HCT116 (cell line): ENCODE measurements around the gene LRRC2. TPM values are rescaled to one million over a fixed set of nuclear protein-coding genes. Genes with fewer than 3 reads are reported as not detected.

Experiments used
- ATAC-seq: fragments of 200-7000 bp; cut with Tn5 transposase; 2 replicates; pipeline ENCODE4 v1.9.1; 2020; ENCODE audit warnings: mild to moderate bottlenecking, moderate library complexity
- BruUV-seq: library from RNA; stranded (reverse); fragments of 400-500 nt; replicated peaks from 2 replicates; lab custom pipeline; 2021; lab: Mats Ljungman, UMichigan
- CTCF ChIA-PET: fragments of 300-600 bp; sonication (Branson Sonifier 250); formaldehyde crosslinking; loops from one replicate; lab custom pipeline; 2021; ENCODE audit warnings: antibody characterized with exemption; lab: Charles Lee
- POLR2A ChIA-PET: fragments of 300-600, 350-600 bp; sonication (Branson Sonifier 250); formaldehyde crosslinking; loops from one replicate; lab custom pipeline; 2021; ENCODE audit warnings: antibody characterized with exemption; lab: Charles Lee
- RAD21 ChIA-PET, 2 experiments: fragments of 300-600 bp; sonication (Branson Sonifier 250); formaldehyde crosslinking; loops; one replicate each; lab custom pipeline; 2023; ENCODE audit warnings: low total read pairs in 2 of 2; ENCODE audit not compliant: uncharacterized antibody in 2 of 2, unreplicated experiment in 2 of 2, low non-redundant PET in 1 of 2; lab: Charles Lee
- DNase-seq: peaks from one replicate; pipeline ENCODE4 v3.0.0-alpha.2; 2010; ENCODE audit warnings: low read depth, low spot score
- H2AFZ ChIP-seq: fragments of 200-600 bp; shearing (Covaris generic), sonication (generic); 2 replicates; pipeline ENCODE4 v1.6.1; 2017; ENCODE audit warnings: low read depth, mixed run types, mixed read lengths, antibody characterized with exemption, low read length; ENCODE audit not compliant: poor library complexity, severe bottlenecking
- H3K27ac ChIP-seq: 2 replicates; pipeline ENCODE4 v1.5.1; 2012; ENCODE audit warnings: low read depth, low read length
- H3K27me3 ChIP-seq: fragments of 200-600 bp; sonication (generic); 2 replicates; pipeline ENCODE4 v1.6.1; 2016; ENCODE audit warnings: mixed run types, low read length, mixed read lengths; ENCODE audit not compliant: insufficient read depth
- H3K36me3 ChIP-seq, 2 experiments: fragments of 200-500 bp in 1 of 2; fragments of 200-600 bp in 1 of 2; sonication (Bioruptor generic) in 1 of 2; sonication (generic) in 1 of 2; 2 replicates each; pipeline versions ENCODE4 v1.5.1 to v1.6.1; 2014 to 2016; ENCODE audit warnings: low read length in 2 of 2, inconsistent platforms in 1 of 2, mixed read lengths in 1 of 2, mixed run types in 1 of 2; ENCODE audit not compliant: insufficient read depth in 2 of 2, control insufficient read depth in 1 of 2
- H3K4me1 ChIP-seq, 2 experiments: fragments of 200-600 bp in 1 of 2; sonication (generic) in 1 of 2; 2 replicates each; pipeline versions ENCODE4 v1.5.1 to v1.6.1; 2012 to 2017; ENCODE audit warnings: low read length in 2 of 2, inconsistent platforms in 1 of 2, mild to moderate bottlenecking in 1 of 2, mixed read lengths in 1 of 2, mixed run types in 1 of 2, moderate library complexity in 1 of 2; ENCODE audit not compliant: insufficient read depth in 2 of 2, control insufficient read depth in 1 of 2
- H3K4me2 ChIP-seq: fragments of 200-600 bp; sonication (generic); 2 replicates; pipeline ENCODE4 v1.6.1; 2017; ENCODE audit warnings: mixed run types, low read length, mixed read lengths
- H3K4me3 ChIP-seq, 2 experiments: fragments of 200-600 bp in 1 of 2; sonication (generic) in 1 of 2; replicated peaks in 1 of 2; 2 replicates each; pipeline ENCODE4 v1.5.1; 2011 to 2016; ENCODE audit warnings: low read length in 2 of 2, control low read depth in 1 of 2, low read depth in 1 of 2, mild to moderate bottlenecking in 1 of 2, mixed read lengths in 1 of 2, mixed run types in 1 of 2
- H3K79me2 ChIP-seq: fragments of 200-600 bp; sonication (generic); 2 replicates; pipeline ENCODE4 v1.6.1; 2017; ENCODE audit warnings: mild to moderate bottlenecking, mixed run types, low read length, moderate library complexity, mixed read lengths; ENCODE audit not compliant: insufficient read depth
- H3K9ac ChIP-seq: fragments of 200-600 bp; sonication (generic); 2 replicates; pipeline ENCODE4 v1.6.1; 2016; ENCODE audit warnings: low read length, mixed read lengths
- H3K9me2 ChIP-seq: fragments of 200-600 bp; sonication (generic), shearing (Covaris generic); 2 replicates; pipeline ENCODE4 v1.6.1; 2017; ENCODE audit warnings: mixed run types, mild to moderate bottlenecking, moderate library complexity; ENCODE audit not compliant: insufficient read depth
- H3K9me3 ChIP-seq, 2 experiments: fragments of 200-500 bp in 1 of 2; fragments of 200-600 bp in 1 of 2; sonication (Bioruptor generic) in 1 of 2; sonication (generic) in 1 of 2; 2 replicates each; pipeline ENCODE4 v1.6.1; 2014 to 2017; ENCODE audit warnings: low read length in 2 of 2, mixed read lengths in 2 of 2, inconsistent platforms in 1 of 2, low read depth in 1 of 2, mild to moderate bottlenecking in 1 of 2, mixed run types in 1 of 2, moderate library complexity in 1 of 2; ENCODE audit not compliant: control insufficient read depth in 1 of 2, insufficient read depth in 1 of 2
- H4K20me1 ChIP-seq: fragments of 200-600 bp; sonication (generic), shearing (Covaris generic); 2 replicates; pipeline ENCODE4 v1.6.1; 2017; ENCODE audit warnings: mixed run types, mild to moderate bottlenecking, moderate library complexity; ENCODE audit not compliant: insufficient read depth
- CBX3 ChIP-seq: IDR thresholded peaks from 2 replicates; pipeline ENCODE4 v1.6.1; 2012; ENCODE audit warnings: low read depth
- CEBPB ChIP-seq: IDR thresholded peaks from 2 replicates; pipeline ENCODE4 v1.6.1; 2012; ENCODE audit warnings: low read depth
- EGR1 ChIP-seq: IDR thresholded peaks from 2 replicates; pipeline ENCODE4 v1.6.1; 2012; ENCODE audit warnings: low read depth
- ELF1 ChIP-seq: IDR thresholded peaks from 2 replicates; pipeline ENCODE4 v1.6.1; 2012; ENCODE audit warnings: low read depth, borderline replicate concordance
- EZH2 ChIP-seq: fragments of 200-600 bp; sonication (generic); IDR thresholded peaks from 2 replicates; pipeline ENCODE4 v1.6.1; 2017; ENCODE audit warnings: antibody characterized with exemption, mixed run types
- EZH2phosphoT487 ChIP-seq: fragments of 200-600 bp; IDR thresholded peaks from 2 replicates; pipeline ENCODE4 v1.6.1; 2018; ENCODE audit warnings: antibody characterized with exemption, borderline replicate concordance
- JUND ChIP-seq: IDR thresholded peaks from 2 replicates; pipeline ENCODE4 v1.6.1; 2012
- POLR2A ChIP-seq: IDR thresholded peaks from 2 replicates; pipeline ENCODE4 v1.7.0; 2011; ENCODE audit warnings: borderline replicate concordance; ENCODE audit not compliant: insufficient read depth, insufficient read length; ENCODE audit errors: extremely low read depth
- POLR2AphosphoS5 ChIP-seq: IDR thresholded peaks from 2 replicates; pipeline ENCODE4 v1.6.1; 2011; ENCODE audit warnings: mild to moderate bottlenecking, low read depth, low read length, moderate library complexity
- RAD21 ChIP-seq: IDR thresholded peaks from 2 replicates; pipeline ENCODE4 v1.6.1; 2012; ENCODE audit warnings: low read depth, mild to moderate bottlenecking
- SIN3A ChIP-seq: IDR thresholded peaks from 2 replicates; pipeline ENCODE4 v1.6.1; 2012; ENCODE audit warnings: low read depth
- SP1 ChIP-seq: IDR thresholded peaks from 2 replicates; pipeline ENCODE4 v1.6.1; 2012; ENCODE audit warnings: low read depth
- SRF ChIP-seq: IDR thresholded peaks from 2 replicates; pipeline ENCODE4 v1.6.1; 2012; ENCODE audit warnings: low read depth
- YY1 ChIP-seq: IDR thresholded peaks from 2 replicates; pipeline ENCODE4 v1.6.1; 2011; ENCODE audit warnings: low read length, low read depth, moderate library complexity, mild to moderate bottlenecking; ENCODE audit not compliant: insufficient replicate concordance; ENCODE audit errors: extremely low read depth
- ZFX ChIP-seq: fragments of 450-650 bp; IDR thresholded peaks from 2 replicates; pipeline ENCODE4 v1.6.1; 2017
- intact Hi-C: fragments of 100-400 bp; cut with micrococcal nuclease; formaldehyde crosslinking; loops from 2 replicates; pipeline ENCODE4 v1.10.0; 2022
- total RNA-seq: library from RNA; stranded (reverse); gene quantifications from one replicate; pipeline ENCODE4 v1.2.1, GENCODE V29; 2021; ENCODE audit not compliant: unreplicated experiment
- TF ChIP-seq, protein P1 (sequence below): IDR thresholded peaks from 2 replicates; pipeline ENCODE4 v1.6.1; 2011; ENCODE audit warnings: mild to moderate bottlenecking, low read length, moderate library complexity; ENCODE audit not compliant: insufficient replicate concordance; ENCODE audit errors: extremely low read depth
- TF ChIP-seq, protein P2 (sequence below): IDR thresholded peaks from 2 replicates; pipeline ENCODE4 v1.6.1; 2012
- TF ChIP-seq, protein P3 (sequence below), 3 experiments: fragments of 200-600 bp in 1 of 3; sonication (generic) in 1 of 3; IDR thresholded peaks in 2 of 3; conservative IDR thresholded peaks in 1 of 3; 2 replicates each; pipeline ENCODE4 v1.5.1; 2012 to 2017; ENCODE audit warnings: low read depth in 2 of 3, low read length in 2 of 3, antibody characterized with exemption in 1 of 3, borderline replicate concordance in 1 of 3, control low read depth in 1 of 3, mild to moderate bottlenecking in 1 of 3, mixed read lengths in 1 of 3, mixed run types in 1 of 3, moderate library complexity in 1 of 3; ENCODE audit not compliant: insufficient read depth in 1 of 3

Gene LRRC2
- total RNA-seq, 1 experiment from 2014 or later = not detected

DNA sequence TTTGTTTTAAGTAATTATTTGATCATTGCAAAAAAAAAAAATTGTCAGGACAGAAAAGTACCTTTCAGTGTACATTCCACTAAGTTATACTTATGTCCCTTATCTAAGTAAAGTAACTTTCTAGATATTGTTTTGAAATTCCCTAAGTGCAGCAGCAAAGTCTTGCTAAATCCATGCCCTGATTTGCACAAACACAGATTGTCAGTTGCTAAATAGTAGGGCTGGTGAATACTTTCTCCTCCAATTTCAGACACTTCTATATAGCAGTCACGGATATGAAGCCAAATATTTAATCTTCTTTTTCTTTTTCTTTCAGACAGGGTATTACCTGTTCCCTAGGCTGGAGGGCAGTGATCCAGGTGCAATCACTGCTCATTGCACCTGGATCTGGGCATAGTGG is 12.9 kb downstream of the LRRC2 start:
- no peaks in the 10 kb centered on the region for H3K9me3 ChIP-seq
- H3K27me3 ChIP-seq = no peaks in the 10 kb centered on the region
- H3K4me1 ChIP-seq = peaks cover 3 to 16% of the 10 kb centered on the region in 2 experiments; a peak in 3 of 4 replicates
- no peak overlapping the region for H3K4me3 ChIP-seq
- intact Hi-C loops = no loop called here
- H3K4me2 ChIP-seq = no peak overlapping the region
- CTCF ChIA-PET = interaction anchor here (0.9 kb wide), 1 partner anchor 64 kb away, joined by 5 read pairs; no protein-coding TSS in a partner anchor
- no peak for DNase-seq
- no peaks in the 10 kb centered on the region for H4K20me1 ChIP-seq
- no peak overlapping the region for H2AFZ ChIP-seq
- H3K27ac ChIP-seq = no peak overlapping the region
- H3K9ac ChIP-seq = no peak overlapping the region
- H3K79me2 ChIP-seq = no peaks in the 10 kb centered on the region
- no peaks in the 10 kb centered on the region for H3K36me3 ChIP-seq
- H3K9me2 ChIP-seq = no peaks in the 10 kb centered on the region
- no peak for ATAC-seq
- POLR2A ChIA-PET = no interaction called here
- TF ChIP-seq, protein P1, sequence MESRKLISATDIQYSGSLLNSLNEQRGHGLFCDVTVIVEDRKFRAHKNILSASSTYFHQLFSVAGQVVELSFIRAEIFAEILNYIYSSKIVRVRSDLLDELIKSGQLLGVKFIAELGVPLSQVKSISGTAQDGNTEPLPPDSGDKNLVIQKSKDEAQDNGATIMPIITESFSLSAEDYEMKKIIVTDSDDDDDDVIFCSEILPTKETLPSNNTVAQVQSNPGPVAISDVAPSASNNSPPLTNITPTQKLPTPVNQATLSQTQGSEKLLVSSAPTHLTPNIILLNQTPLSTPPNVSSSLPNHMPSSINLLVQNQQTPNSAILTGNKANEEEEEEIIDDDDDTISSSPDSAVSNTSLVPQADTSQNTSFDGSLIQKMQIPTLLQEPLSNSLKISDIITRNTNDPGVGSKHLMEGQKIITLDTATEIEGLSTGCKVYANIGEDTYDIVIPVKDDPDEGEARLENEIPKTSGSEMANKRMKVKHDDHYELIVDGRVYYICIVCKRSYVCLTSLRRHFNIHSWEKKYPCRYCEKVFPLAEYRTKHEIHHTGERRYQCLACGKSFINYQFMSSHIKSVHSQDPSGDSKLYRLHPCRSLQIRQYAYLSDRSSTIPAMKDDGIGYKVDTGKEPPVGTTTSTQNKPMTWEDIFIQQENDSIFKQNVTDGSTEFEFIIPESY = no peak
- TF ChIP-seq EZH2 (no peak), EZH2phosphoT487 (no peak), EGR1 (no peak), SRF (no peak), POLR2AphosphoS5 (no peak)
- TF ChIP-seq, all 23 proteins: peak for 0
- RAD21 ChIA-PET = interaction anchor here in 1 of 2 experiments (0.6 kb wide), 1 partner anchor 64 kb away, joined by 3 read pairs; no protein-coding TSS in a partner anchor
- BruUV-seq = no TSS peak

DNA sequence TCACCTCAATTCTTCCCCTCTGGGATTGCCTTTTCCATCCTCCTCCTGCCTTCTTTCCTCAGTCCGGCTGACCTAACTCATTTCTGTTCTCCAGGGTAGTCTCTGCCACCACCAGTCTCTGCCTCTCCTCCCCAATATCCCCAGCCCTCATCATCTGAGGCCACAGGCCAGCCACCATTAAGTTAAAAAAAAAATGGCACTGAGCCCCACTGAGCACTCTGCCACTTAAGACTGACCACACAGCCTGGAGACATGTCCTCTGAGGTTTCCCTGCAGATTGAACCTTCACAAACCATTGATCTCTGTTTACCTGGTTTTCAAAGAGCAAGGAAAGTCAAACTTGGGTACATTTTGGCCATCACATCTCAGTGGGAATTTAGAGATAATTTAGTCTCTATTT is 13.6 kb downstream of the LRRC2 start:
- Histone ChIP-seq H4K20me1 (no peaks in the 10 kb centered on the region), H3K4me1 (peaks cover 0 to 10% of the 10 kb centered on the region in 2 experiments; a peak in 1 of 4 replicates), H3K4me2 (no peak overlapping the region), H2AFZ (no peak overlapping the region), H3K9me2 (no peaks in the 10 kb centered on the region), H3K79me2 (no peaks in the 10 kb centered on the region), H3K4me3 (no peak overlapping the region), H3K36me3 (no peaks in the 10 kb centered on the region), H3K9me3 (no peaks in the 10 kb centered on the region), H3K27ac (no peak overlapping the region), H3K27me3 (0 out of 2 replicates have a peak, but pooled peaks cover 3% of the 10 kb centered on the region), H3K9ac (no peak overlapping the region)
- BruUV-seq = no TSS peak
- no peak for DNase-seq
- no peak for ATAC-seq
- TF ChIP-seq SRF (no peak), SP1 (no peak), YY1 (no peak), POLR2A (no peak), CBX3 (no peak), CEBPB (no peak), RAD21 (no peak), ELF1 (no peak), EGR1 (no peak), POLR2AphosphoS5 (no peak), EZH2 (no peak), EZH2phosphoT487 (no peak), SIN3A (no peak), JUND (no peak), ZFX (no peak)
- TF ChIP-seq, protein P2, sequence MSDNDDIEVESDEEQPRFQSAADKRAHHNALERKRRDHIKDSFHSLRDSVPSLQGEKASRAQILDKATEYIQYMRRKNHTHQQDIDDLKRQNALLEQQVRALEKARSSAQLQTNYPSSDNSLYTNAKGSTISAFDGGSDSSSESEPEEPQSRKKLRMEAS = no peak
- TF ChIP-seq, protein P3, sequence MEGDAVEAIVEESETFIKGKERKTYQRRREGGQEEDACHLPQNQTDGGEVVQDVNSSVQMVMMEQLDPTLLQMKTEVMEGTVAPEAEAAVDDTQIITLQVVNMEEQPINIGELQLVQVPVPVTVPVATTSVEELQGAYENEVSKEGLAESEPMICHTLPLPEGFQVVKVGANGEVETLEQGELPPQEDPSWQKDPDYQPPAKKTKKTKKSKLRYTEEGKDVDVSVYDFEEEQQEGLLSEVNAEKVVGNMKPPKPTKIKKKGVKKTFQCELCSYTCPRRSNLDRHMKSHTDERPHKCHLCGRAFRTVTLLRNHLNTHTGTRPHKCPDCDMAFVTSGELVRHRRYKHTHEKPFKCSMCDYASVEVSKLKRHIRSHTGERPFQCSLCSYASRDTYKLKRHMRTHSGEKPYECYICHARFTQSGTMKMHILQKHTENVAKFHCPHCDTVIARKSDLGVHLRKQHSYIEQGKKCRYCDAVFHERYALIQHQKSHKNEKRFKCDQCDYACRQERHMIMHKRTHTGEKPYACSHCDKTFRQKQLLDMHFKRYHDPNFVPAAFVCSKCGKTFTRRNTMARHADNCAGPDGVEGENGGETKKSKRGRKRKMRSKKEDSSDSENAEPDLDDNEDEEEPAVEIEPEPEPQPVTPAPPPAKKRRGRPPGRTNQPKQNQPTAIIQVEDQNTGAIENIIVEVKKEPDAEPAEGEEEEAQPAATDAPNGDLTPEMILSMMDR (IDR thresholded peaks at IDR 0.05 in 2 of 3, conservative IDR thresholded peaks at IDR 0.05 in 1 of 3; ENCODE audit: borderline replicate concordance in 1 of 3, insufficient read depth in 1 of 3, low read depth in 2 of 3, low read length in 2 of 3) = no peak
- ChIA-PET RAD21 (no interaction called here), CTCF (interaction anchor here (0.9 kb wide), 1 partner anchor 63 kb away, joined by 5 read pairs; no protein-coding TSS in a partner anchor), POLR2A (no interaction called here)
- intact Hi-C loops = no loop called here
